HG03045 (cell line): ENCODE data around the gene FARSA.
"Not testable (repeated sequence)": the region's sequence is repeated elsewhere in the genome, so short reads cannot be mapped to it uniquely, and the experiment has no call there.

Experiments
- ATAC-seq: cut with Tn5 transposase; IDR thresholded peaks from one replicate; pipeline ENCODE4 v1.9.1; 2021; ENCODE audit warnings: mild to moderate bottlenecking, moderate library complexity; ENCODE audit not compliant: unreplicated experiment

The FARSA gene

DNA sequence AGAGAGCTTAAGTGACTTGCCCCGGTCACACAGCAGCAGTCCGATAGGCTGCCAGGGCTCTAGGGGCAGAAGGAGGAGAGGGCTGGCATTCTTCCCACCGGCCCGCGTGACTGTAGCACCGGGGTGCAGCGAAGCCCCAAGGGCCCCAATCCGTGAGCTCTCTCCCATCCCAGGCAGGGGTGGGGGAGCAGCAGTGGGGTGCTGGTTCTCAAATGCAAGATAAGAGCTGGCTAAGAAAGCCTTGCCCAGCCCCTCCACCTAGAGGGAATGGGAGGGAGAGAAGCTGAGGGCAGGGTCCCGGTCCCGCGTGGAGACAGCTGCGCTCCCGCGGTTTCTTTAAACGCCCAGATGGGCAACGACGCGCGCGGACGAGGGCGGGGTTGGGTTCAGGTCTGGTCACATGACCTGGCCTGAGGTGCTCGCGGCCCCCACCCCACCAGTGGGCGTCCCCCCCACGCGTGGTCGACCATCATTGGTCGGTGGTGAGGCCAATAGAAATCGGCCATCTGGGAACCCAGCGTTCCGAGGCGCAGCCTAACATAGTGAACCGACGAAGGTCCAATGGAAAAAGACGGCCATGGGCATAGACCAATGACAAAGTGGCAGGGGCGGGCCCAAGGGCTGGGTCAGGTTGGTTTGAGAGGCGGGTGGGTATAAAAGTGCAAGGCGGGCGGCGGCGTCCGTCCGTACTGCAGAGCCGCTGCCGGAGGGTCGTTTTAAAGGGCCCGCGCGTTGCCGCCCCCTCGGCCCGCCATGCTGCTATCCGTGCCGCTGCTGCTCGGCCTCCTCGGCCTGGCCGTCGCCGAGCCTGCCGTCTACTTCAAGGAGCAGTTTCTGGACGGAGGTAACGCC is 4.6 kb upstream of the FARSA start, which contains the start of gene CALR:
Gene CALR, plus strand, starts transcription at position 683 of the 852 bp plus-strand sequence. Its CDS starts 71 bp downstream, at position 754.
- peak; percentile 84 for ATAC-seq

DNA sequence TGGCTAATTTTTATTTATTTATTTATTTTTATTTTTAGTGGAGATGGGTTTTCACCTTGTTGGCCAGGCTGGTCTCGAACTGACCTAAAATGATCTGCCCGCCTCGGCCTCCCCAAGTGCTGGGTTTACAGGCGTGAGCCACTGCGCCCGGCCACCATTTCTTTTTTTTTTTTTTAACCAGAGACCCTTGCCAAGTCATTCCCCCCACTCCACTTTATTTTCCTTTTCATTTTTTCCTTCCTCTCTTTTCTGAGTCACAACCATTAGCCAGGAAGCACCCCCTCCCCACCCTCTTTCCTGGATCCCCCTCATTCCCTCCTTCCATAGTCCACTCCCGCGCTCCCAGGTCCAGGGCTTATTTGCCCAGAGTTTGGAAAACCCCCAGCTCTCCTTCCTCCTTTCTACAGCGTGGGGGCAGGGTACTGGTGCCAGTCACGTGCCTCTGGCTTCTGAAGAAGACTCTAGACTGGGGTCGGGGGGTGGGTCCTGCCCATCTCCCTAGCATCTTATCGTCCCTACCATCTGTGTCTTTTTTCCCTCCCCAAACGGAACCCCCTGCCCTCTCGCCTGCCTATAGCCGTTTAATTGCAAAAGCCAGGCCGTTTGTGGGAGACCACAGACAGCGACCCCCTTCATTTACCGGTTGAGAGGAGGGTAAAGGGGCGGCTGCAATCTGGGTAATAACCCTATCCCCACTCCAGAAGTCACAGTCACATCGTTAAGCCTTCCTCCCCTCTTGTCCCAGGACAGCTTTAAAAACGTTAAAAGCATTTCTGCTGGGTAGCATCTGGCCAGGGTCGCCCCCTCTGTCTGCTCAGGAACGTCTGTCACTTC is 3.8 kb upstream of the FARSA start:
- ATAC-seq: no peak

DNA sequence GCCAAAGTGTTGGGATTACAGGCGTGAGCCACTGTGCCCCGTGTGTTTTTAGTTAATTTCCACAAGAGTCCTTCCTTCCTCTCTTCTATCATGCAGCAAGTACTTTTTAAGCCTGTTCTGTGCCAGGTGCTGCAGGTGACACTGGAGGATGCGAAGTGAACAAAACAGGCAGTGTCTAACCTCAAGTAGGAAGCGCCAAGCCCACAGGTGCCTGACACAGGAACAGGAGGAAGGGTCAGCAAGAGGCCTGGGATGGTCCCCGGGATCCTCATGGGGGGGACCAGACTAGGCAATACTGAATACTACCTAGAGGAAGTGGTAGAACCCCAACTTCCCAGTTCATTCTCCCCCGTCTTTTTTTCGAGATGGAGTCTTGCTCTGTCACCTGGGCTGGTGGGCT is 3.1 kb upstream of the FARSA start:
- no peak for ATAC-seq

DNA sequence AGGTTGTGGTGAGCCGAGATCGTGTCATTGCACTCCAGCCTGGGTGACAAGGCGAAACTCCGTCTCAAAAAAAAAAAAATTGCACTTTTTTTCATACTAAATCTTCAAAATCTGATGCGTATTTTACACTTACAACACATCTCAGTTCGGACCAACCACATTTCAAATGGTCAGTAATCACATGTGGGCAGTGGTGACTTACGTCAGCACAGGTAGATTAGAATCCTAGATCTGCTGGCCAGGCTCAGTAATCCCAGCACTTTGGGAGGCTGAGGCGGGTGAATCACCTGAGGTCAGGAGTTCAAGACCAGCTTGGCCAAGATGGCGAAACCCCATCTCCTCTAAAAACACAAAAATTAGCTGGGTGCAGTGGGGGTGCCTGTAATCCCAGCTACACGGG is 1.6 kb upstream of the FARSA start:
- no peak for ATAC-seq

DNA sequence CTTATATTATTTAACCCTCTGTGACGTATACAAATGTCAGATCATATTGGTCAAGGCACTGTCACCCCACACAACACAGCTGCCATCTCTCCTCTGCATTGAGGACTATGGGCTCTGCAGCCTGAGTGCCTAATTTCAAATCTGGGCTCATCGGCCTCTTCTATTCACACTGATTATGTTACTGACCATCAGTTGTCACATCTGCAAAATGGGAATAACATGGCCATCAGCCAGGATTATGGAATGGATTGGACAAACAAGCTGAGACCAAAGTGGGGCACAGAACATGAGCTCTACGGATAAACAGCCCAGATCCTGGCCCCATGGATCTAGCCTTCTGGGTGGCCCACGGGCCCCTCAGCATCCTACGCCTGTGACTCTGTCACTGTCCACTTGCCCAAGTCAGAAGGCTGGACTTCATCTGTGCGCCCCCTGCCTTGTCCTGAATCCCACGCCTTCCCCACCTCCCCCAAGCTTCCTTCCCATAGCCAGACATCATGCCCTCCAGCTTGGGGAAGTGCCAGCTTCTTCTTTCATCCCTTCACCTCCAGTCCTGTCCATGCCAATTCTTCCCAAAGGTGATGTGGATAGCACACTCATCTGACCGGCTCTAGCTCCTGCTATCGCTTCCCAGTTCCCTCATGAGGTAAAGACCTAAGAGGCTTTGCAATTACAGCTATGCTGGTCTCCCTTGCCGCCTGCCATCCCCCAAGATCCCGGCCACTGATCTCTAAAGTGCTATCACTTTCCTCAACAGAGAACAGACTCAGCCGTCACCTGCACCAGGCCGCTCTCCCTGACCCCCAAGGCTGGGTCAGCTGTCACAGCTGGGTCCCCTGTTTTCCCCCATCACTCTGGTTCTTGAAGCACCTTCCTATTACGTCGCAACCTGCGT is 872 bp downstream of the FARSA start:
- ATAC-seq: no peak

DNA sequence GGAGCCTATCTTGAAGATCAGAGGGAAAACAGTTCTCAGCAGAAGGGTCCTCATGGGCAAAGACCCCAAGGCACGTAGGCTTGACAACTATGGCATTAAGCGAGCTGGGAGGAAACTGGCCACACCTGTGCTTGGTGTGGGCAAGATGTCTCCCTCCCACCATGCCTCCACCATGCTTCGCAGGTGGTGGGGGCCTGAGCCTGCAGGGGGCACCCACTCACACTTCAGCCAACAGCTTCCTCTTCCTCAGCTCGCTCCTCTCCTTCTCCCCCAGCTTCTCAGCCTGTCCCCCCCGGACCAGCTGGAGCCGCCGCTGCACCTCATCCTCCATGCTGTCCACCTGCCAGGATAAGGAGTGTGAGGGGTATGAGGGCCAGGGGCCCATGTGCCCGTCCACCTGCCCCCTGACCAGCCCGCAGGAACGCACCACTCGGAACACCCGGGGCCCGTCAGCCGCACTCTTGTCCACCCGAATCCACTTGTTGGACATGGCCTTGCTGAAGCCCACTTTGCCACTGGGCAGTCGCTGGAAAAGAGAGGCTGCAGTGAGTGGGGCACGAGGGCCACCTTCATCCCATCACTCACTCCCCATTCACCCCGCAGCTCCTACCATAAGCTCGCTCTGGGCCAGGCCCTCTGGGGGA is 3.4 kb downstream of the FARSA start:
- ATAC-seq: no peak

DNA sequence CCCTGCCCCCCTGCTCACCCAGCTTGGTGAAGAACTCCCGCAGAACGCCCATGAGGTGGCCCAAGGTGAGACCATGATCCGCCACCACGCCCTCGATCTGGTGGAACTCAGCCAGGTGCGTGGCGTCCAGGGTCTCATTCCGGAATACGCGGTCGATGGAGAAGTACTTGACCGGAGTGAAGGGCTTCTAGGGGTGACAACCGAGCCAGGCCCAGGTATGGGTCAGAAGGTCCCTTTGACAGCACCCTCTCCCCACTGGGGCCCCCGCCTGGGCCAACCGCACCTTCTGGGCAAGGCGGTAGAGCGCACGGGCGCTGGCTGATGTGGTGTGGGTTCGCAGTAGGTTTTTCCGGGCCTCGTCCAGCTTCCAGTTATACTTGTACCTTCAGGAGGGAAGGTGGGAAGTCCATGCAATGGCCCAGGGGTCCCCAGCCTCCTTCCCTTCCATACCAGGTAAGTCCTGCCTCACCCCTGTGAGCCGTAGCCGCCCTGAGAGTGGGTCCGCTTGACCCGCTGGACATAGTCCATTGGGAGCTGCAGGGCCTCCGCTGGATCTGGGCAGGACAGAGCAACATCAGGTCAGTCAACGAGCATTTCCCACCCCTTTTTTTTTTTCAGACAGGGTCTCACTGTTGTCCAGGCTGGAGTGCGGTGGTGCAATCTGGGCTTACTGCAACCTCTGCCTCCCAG is 8.7 kb downstream of the FARSA start:
- ATAC-seq: no peak

DNA sequence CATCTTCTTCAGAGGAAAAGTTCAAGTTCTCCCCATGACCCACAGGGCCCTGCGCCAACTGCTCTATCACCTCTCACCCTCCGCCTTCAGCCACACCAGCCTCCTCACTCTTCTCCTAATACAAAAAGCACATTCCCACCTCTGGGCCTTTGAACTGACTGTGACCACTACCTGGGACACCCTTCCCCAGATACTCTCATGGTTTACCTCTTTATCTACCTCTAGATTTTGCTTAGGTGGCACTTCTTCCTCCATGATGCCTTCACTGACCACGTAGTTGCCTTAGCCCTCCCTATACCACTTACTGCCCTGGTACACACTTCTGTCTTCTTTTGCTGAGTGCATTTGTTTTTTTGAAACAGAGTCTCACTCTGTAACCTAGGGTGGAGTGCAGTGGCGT is 10.6 kb downstream of the FARSA start:
- no peak for ATAC-seq

DNA sequence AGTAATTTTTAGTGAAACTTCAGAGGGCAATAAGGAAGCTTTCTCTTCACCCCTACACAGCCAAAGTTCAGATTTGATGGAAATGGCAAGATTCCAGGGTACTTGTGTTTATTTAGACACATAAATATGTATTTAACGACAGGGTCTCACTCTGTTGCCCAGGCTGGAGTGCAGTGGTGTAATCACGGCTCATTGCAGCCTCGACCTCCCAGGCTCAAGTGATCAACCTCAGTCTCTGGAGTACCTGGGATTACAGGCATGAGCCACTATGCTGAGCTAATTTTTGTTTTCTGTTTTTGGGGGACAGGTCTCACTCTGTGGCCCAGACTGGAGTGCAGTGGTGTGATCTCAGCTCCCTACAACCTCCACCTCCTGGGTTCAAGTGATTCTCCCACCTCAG is 12.5 kb downstream of the FARSA start:
- ATAC-seq: no peak

DNA sequence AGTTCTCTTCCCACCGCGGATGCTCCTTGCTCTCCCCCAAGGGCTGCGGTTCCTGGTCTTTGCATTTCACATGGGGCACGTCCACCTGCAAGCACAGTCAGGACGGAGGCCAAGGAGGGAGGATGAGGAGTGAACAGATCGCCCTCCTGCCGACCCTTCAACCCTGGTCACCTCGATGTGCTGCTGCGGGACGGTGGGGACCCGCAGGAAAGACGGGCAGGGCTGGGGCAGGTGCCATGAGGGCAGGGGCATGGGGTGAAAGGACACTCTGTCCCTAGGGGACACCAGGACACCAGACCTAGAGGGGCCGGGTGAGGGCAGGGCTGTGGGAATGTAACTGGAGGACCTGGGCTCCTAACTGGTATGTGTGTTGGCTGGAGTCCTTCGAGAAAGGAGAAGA is 15.3 kb downstream of the FARSA start:
- no peak for ATAC-seq

DNA sequence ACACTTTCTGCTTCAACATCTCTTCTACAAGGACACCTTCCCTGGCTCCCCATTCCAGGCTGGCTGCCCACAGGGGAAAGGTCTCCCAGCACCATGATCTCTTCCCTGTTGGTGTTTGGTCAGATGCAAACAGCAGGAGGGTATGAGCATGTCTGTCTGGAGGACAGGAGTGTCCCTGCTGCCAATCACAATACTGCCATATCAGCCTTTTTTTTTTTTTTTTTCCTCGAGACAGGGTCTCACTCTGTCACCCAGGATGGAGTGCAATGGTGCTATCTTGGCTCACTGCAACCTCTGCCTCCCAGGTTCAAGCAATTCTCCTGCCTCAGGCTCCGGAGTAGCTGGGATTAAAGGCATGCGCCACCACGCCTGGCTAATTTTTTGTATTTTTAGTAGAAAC is 17.7 kb downstream of the FARSA start:
- ATAC-seq: not testable (repeated sequence)

DNA sequence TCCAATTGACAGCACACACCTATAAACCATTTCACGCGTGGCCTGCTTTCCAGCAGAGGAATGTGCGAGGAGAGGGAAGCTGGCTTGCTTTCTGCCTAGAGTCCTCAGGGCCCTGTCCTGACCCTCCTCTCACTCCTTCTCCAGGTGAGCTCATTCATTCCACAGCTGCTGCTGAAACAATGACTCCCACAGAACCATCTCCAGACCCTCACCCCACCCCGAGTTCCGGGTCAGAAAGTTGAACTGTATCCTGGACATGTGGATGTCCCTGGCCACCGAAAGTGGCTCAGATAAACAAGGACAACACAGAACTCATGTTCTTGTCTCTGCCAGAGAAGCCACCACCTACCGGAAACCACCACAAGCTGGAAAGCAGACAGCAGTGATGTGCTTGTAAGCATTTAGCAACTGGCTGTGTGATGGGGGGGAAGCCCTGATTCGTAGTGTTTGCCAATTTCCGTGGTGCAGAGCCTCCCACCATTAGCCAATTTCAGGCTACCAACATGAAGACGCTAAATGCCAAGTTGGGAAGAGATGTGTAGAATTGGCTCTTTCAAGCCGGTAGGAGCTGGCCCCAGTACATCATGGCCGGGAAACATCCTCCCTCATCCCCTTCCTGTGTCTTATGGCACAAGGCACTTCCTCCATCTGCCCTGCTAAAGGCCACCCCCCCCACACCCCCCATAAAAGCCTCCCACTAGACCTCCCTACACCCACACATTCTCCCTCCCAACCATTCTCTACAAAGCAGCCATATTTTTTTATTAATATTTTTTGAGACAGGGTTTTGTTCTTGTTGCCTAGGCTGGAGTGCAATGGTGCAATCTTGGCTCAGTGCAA is 19.4 kb downstream of the FARSA start:
- ATAC-seq: no peak

DNA sequence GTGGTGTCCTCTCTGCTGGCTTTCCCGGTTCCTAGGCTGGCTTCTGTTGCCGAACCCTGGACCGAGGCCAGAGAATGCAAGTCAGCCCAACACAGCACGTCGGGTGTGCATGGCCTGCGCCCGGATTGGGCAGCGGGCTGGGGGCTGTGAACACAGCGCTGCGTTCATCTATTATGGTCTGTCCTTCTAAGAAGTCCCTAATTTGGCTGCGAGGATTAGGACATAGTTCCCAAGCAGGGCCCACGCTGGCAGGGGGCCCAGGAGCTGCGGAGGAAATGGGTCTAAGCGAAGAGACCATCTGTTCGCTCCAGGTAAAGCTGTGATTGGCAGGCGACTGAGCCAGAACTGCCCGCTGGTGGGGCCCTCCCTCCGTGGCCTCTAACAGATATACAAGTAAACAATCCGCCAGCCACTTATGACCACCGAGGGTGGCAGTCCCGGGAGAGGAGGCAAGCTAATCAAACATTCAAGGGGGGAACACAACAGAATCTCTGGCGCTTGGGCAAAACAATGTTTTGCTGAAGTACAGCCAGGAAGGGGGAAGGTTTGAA is 20.4 kb downstream of the FARSA start:
- no peak for ATAC-seq

DNA sequence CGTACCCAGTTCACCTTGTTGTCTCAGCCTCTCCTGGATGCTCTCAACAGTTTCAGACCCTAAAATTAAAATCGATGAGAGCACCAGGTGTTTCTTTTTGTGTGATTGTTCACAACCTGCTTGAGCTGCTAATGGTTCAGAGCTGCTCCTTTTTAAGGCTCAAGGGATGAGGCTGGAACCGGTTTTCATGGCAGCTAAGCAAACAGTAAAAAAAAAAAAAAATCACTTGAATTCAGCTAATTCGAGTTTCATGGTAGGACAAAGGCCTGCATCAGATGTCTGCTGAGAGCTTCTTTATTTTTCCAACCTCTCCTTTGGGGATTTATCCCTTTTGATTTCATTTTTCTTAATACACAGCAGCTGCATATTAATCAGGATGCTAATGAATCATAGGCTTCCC is 20.9 kb downstream of the FARSA start:
- no peak for ATAC-seq

DNA sequence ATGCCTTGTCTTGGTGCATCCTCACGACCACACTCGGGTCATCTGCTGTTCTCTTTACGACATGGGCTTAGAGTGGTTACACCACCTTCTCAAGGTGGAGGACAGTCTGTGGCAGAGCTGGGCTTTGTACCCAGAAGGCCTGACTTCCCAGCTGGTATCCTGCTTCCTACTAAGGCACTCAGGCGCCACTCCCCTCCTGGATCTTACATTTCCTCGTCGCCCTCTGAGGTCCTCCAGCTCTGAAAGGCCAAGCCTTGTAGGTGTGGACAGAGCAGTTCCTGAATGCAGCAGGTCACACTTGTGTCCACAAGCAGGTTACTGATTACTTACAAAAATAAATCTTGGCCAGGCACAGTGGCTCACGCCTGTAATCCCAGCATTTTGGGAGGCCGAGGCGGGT is 26.3 kb downstream of the FARSA start:
- ATAC-seq: no peak

DNA sequence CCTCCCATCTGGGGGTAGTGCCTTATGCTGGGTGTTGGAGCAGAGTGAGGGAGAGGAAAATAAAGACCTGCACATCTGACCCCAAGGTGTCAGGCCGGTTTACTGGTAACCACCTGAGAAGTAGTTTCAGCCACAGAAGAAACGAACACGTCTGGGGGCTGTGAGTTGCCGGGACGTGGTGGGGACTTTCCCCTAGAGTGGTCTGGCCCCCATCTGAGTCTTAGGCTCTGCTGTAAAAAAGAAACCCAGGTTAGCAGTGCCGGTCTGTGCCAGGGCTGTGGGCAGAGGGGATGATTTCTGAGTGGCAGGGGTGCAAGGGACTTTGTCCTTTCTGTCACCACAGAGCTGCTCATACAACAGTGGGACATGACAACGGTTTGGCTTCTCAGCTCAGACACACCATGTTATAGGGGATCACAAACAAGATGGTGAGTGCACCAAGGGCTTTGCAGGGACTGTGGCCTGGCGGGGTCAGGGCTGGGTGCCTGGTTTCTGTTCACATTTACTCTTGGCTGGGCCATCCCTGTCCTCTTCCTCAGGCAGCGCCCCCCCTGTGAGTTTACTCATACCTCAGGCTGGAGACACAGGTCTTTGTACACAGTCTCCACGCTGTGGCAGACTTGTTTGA is 33.5 kb downstream of the FARSA start:
- ATAC-seq: peak; percentile 79

DNA sequence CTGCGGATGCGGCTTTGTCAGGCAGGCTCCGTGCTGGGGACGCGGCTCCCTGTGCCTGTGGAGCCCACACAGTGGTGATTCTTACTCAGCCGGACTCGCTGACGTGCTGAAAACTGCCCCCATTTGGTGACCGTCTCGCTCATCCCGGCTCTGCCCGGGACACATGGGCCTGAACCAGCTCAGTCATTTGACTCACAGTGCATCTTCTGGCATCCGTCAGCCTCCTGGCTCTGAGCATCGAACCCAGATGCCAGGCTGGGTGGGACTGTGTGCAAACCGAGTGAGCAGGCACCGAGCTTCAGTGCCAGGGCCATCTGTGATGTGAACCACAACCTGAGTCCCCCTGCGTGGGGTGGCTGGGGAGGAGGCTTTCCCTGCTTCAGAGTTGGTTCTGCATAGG is 37.1 kb downstream of the FARSA start:
- ATAC-seq: no peak

DNA sequence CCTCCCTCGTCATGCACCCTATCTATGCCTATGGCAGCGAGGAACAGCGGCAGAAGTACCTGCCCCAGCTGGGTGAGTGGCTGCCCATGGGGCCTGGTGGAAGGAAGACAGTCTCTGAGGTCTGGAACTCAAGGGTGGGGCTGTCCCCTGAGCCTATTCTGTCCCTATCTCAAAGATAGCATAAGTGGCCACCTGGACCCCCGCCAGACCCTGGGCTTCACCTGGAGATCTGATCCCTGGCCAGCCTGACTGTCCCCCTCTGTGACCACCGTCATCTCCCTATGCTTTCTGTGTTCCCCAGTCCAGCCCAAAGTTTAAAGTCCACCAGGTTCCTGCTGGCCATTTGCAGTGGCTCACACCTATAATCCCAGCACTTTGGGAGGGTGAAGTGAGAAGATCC is 39.9 kb downstream of the FARSA start:
- ATAC-seq: no peak
